Mesendoderm (in vitro differentiated cells): ENCODE measurements around the gene SLC24A4.
A peak's percentile ranks its signal among the peaks of the same experiment; 100 is the strongest.

Experiments used
- DNase-seq: peaks from one replicate; pipeline ENCODE4 v3.0.0; 2013
- H2AK5ac ChIP-seq: 2 replicates; pipeline ENCODE4 v1.6.1; 2013; ENCODE audit warnings: low read length, inconsistent platforms
- H2BK120ac ChIP-seq: 2 replicates; pipeline ENCODE4 v1.6.1; 2013; ENCODE audit warnings: low read depth, mild to moderate bottlenecking, low read length, moderate library complexity, mixed read lengths
- H2BK15ac ChIP-seq: replicated peaks from 2 replicates; pipeline ENCODE4 v1.6.1; 2013; ENCODE audit warnings: low read depth, mild to moderate bottlenecking, moderate library complexity
- H2BK5ac ChIP-seq: 2 replicates; pipeline ENCODE4 v1.6.1; 2013; ENCODE audit warnings: low read length, inconsistent platforms
- H3K18ac ChIP-seq: 2 replicates; pipeline ENCODE4 v1.6.1; 2013; ENCODE audit warnings: mild to moderate bottlenecking, low read length, mixed read lengths
- H3K23ac ChIP-seq: one replicate; pipeline ENCODE4 v1.6.1; 2013; ENCODE audit warnings: low read length
- H3K27ac ChIP-seq: 2 replicates; pipeline ENCODE4 v1.5.1; 2013; ENCODE audit warnings: low read depth, mild to moderate bottlenecking, inconsistent platforms, low read length, moderate library complexity
- H3K27me3 ChIP-seq: 2 replicates; pipeline ENCODE4 v1.6.1; 2013; ENCODE audit warnings: low read length, control low read depth, mild to moderate bottlenecking, inconsistent platforms; ENCODE audit not compliant: insufficient read depth, poor library complexity
- H3K36me3 ChIP-seq: 2 replicates; pipeline ENCODE4 v1.6.1; 2013; ENCODE audit warnings: low read length, inconsistent platforms; ENCODE audit not compliant: control insufficient read depth, insufficient read depth
- H3K4ac ChIP-seq: one replicate; pipeline ENCODE4 v1.6.1; 2013; ENCODE audit warnings: low read depth, mild to moderate bottlenecking, low read length, moderate library complexity
- H3K4me1 ChIP-seq: 2 replicates; pipeline ENCODE4 v1.6.1; 2013; ENCODE audit warnings: low read depth, low read length, inconsistent platforms; ENCODE audit not compliant: control insufficient read depth
- H3K4me2 ChIP-seq: 2 replicates; pipeline ENCODE4 v1.6.1; 2013; ENCODE audit warnings: low read length
- H3K4me3 ChIP-seq: 2 replicates; pipeline ENCODE4 v1.5.1; 2013; ENCODE audit warnings: mild to moderate bottlenecking, low read length
- H3K56ac ChIP-seq: one replicate; pipeline ENCODE4 v1.6.1; 2013; ENCODE audit warnings: low read length
- H3K79me1 ChIP-seq: 2 replicates; pipeline ENCODE4 v1.6.1; 2013; ENCODE audit warnings: low read length, inconsistent platforms
- H3K79me2 ChIP-seq: 2 replicates; pipeline ENCODE4 v1.6.1; 2013; ENCODE audit warnings: mild to moderate bottlenecking, low read length; ENCODE audit not compliant: control insufficient read depth, insufficient read depth
- H3K9ac ChIP-seq: 2 replicates; pipeline ENCODE4 v1.6.1; 2013; ENCODE audit warnings: low read length, inconsistent platforms
- H4K5ac ChIP-seq: one replicate; pipeline ENCODE4 v1.6.1; 2013; ENCODE audit warnings: low read length
- H4K8ac ChIP-seq: one replicate; pipeline ENCODE4 v1.6.1; 2013; ENCODE audit warnings: low read depth, mild to moderate bottlenecking, control low read depth, low read length, moderate library complexity
- WGBS: extraction: QIAGEN DNeasy Blood & Tissue Kit; methylation state at CpG from one replicate; pipeline ENCODE4 v1.1.7; 2013; ENCODE audit warnings: low lambda C conversion rate, missing lambda C conversion rate; ENCODE audit not compliant: insufficient coverage; ENCODE audit errors: extremely low coverage; 5-methylcytosine and 5-hydroxymethylcytosine counted together

SLC24A4 gene

DNA sequence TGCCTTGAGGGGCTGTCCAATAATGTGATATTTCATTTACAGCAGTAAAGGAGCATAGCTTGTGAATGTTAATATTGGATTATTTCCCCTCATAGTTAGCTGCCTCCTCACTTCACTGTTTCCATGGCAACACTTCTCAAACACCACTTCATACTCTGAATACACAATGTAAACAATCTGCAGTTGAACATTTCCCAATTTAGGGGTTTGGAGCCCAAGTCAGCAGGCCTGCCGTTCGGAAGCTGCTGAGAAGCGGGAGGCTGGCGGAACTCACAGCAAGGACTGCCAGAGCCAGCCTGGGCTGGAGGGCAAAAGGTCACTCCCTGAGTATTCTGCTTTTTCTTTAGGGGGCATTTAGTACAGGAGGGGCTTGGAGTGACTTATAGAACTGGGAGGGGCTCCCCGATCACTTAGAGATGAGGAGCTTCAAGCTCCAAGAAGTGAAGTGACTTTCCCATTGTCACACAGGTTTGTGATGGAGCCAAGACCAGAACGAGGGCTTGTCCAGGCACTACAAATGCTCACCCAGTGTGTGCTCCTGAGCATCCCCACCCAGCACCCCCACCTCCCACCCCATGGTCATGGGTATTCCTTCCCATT lies 12.1 kb upstream of the SLC24A4 start:
- DNase-seq, result no peak
- WGBS, result no CpG with 5 or more reads among the region's 6 CpGs
- H3K36me3 ChIP-seq, result no peaks in the 10 kb centered on the region

GRCh38 chr14:92314182-92314581 lies 8.8 kb upstream of the SLC24A4 start:
- no peaks in the 10 kb centered on the region for H3K36me3 ChIP-seq
- no peak overlapping the region for H3K56ac ChIP-seq
- H3K23ac ChIP-seq, result no peak overlapping the region
- no peak overlapping the region for H3K4me3 ChIP-seq
- H3K18ac ChIP-seq, result no peak overlapping the region
- H3K27ac ChIP-seq, result no peak overlapping the region
- no peak overlapping the region for H3K4ac ChIP-seq
- no CpG with 5 or more reads among the region's 1 CpG for WGBS
- no peak overlapping the region for H3K9ac ChIP-seq
- no peak overlapping the region for H4K8ac ChIP-seq
- H2BK15ac ChIP-seq, result no peak overlapping the region
- no peaks in the 10 kb centered on the region for H3K79me1 ChIP-seq
- H3K4me2 ChIP-seq, result no peak overlapping the region
- no peak for DNase-seq
- no peaks in the 10 kb centered on the region for H3K79me2 ChIP-seq
- H2BK120ac ChIP-seq, result no peak overlapping the region
- H2AK5ac ChIP-seq, result no peak overlapping the region
- no peaks in the 10 kb centered on the region for H3K27me3 ChIP-seq
- no peak overlapping the region for H4K5ac ChIP-seq
- no peak overlapping the region for H2BK5ac ChIP-seq
- no peaks in the 10 kb centered on the region for H3K4me1 ChIP-seq

More for the DNA sequence above, 12.1 kb upstream of the SLC24A4 start:
- no peak overlapping the region for H2AK5ac ChIP-seq
- H3K4me1 ChIP-seq, result no peaks in the 10 kb centered on the region
- H4K5ac ChIP-seq, result no peak overlapping the region
- H2BK120ac ChIP-seq, result no peak overlapping the region
- no peak overlapping the region for H2BK15ac ChIP-seq
- no peak overlapping the region for H3K27ac ChIP-seq
- H3K79me2 ChIP-seq, result no peaks in the 10 kb centered on the region
- H4K8ac ChIP-seq, result no peak overlapping the region
- no peak overlapping the region for H3K9ac ChIP-seq
- H3K4ac ChIP-seq, result no peak overlapping the region
- no peaks in the 10 kb centered on the region for H3K27me3 ChIP-seq
- H3K23ac ChIP-seq, result no peak overlapping the region
- H3K4me3 ChIP-seq, result no peak overlapping the region
- no peak overlapping the region for H2BK5ac ChIP-seq
- H3K79me1 ChIP-seq, result no peaks in the 10 kb centered on the region
- H3K18ac ChIP-seq, result no peak overlapping the region
- H3K56ac ChIP-seq, result no peak overlapping the region
- H3K4me2 ChIP-seq, result no peak overlapping the region

- H3K79me1 ChIP-seq, result no peaks in the 10 kb centered on the region
- H3K4me2 ChIP-seq, result no peak overlapping the region
- H3K27me3 ChIP-seq, result no peaks in the 10 kb centered on the region
- no peak overlapping the region for H3K23ac ChIP-seq
- H3K4ac ChIP-seq, result no peak overlapping the region
- H2BK5ac ChIP-seq, result no peak overlapping the region
- no CpG with 5 or more reads among the region's 11 CpGs for WGBS
- no peak overlapping the region for H3K18ac ChIP-seq
- H3K4me1 ChIP-seq, result no peaks in the 10 kb centered on the region
- H3K4me3 ChIP-seq, result no peak overlapping the region
- no peak overlapping the region for H2BK15ac ChIP-seq
- no peak overlapping the region for H4K5ac ChIP-seq
- H4K8ac ChIP-seq, result no peak overlapping the region
- no peak overlapping the region for H3K56ac ChIP-seq
- no peaks in the 10 kb centered on the region for H3K79me2 ChIP-seq
- no peak overlapping the region for H3K27ac ChIP-seq
- no peaks in the 10 kb centered on the region for H3K36me3 ChIP-seq
- no peak overlapping the region for H2AK5ac ChIP-seq
- no peak overlapping the region for H2BK120ac ChIP-seq
- no peak overlapping the region for H3K9ac ChIP-seq
- no peak for DNase-seq
Measured at GRCh38 chr14:92315050-92315805, 7.7 kb upstream of the SLC24A4 start.

- Histone ChIP-seq H3K79me1 (no peaks in the 10 kb centered on the region), H4K8ac (no peak overlapping the region), H4K5ac (no peak overlapping the region), H3K27ac (no peak overlapping the region), H2BK5ac (no peak overlapping the region), H3K9ac (no peak overlapping the region), H2BK120ac (no peak overlapping the region), H3K4me2 (no peak overlapping the region), H3K56ac (no peak overlapping the region), H2AK5ac (no peak overlapping the region), H3K4me1 (no peaks in the 10 kb centered on the region), H3K4ac (no peak overlapping the region), H3K79me2 (no peaks in the 10 kb centered on the region), H2BK15ac (no peak overlapping the region), H3K4me3 (no peak overlapping the region), H3K18ac (no peak overlapping the region), H3K23ac (no peak overlapping the region), H3K27me3 (peaks cover 2% of the 10 kb centered on the region), H3K36me3 (no peaks in the 10 kb centered on the region)
- WGBS, result no CpG with 5 or more reads among the region's 4 CpGs
- DNase-seq, result no peak
Measured at GRCh38 chr14:92316176-92316575, 6.8 kb upstream of the SLC24A4 start.

DNA sequence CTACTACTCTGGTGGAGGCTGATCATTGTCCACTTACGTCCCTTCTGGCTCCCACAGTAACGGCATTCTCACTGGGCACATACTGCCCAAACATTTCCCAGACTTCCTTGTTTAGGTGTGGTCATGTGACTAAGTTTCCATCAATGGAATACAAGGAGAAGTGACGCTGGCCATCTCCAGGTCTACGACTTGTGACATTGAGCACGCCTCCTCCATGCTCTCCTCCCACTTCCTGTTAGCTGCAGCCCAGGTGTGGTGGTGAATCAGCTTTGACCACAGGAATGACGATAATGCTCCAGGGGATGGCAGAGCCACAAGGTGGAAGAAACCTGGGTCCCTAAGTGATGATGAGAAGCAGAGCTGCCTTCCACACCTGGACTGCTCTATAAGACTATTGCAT lies 6.0 kb upstream of the SLC24A4 start:
- Histone ChIP-seq H2BK5ac (no peak overlapping the region), H3K23ac (no peak overlapping the region), H2BK120ac (no peak overlapping the region), H3K27me3 (peaks cover 7% of the 10 kb centered on the region), H3K56ac (no peak overlapping the region), H4K5ac (no peak overlapping the region), H2BK15ac (no peak overlapping the region), H3K9ac (no peak overlapping the region), H3K27ac (no peak overlapping the region), H2AK5ac (no peak overlapping the region), H3K18ac (no peak overlapping the region), H3K4ac (no peak overlapping the region), H3K4me3 (no peak overlapping the region), H4K8ac (no peak overlapping the region), H3K4me1 (no peaks in the 10 kb centered on the region), H3K79me2 (no peaks in the 10 kb centered on the region), H3K79me1 (no peaks in the 10 kb centered on the region), H3K4me2 (no peak overlapping the region), H3K36me3 (no peaks in the 10 kb centered on the region)
- no CpG with 5 or more reads among the region's 6 CpGs for WGBS
- peak; percentile 73 for DNase-seq
